ENCODE results near the gene DPY19L3. TPM values are rescaled to one million over a fixed set of nuclear protein-coding genes. Genes with fewer than 3 reads are reported as not detected.

The DPY19L3 gene
- polyA plus RNA-seq, 1 of the 3 experiments (the other 2 are of a cell fraction): 25.2 TPM

GRCh38 chr19:32415669-32416068, 10.1 kb downstream of the DPY19L3 start (continued):
- TF ChIP-seq USF1 (IDR thresholded peaks at IDR 0.05; ENCODE audit: borderline replicate concordance, low read depth) (no peak), SIN3A (IDR thresholded peaks at IDR 0.05; ENCODE audit: borderline replicate concordance, low read depth, low read length) (no peak), CHD2 (IDR thresholded peaks at IDR 0.05; ENCODE audit: low read length, partially characterized antibody) (no peak), MXI1 (IDR thresholded peaks at IDR 0.05; ENCODE audit: low read depth, low read length) (no peak), ZBTB33 (IDR thresholded peaks at IDR 0.05; ENCODE audit: borderline replicate concordance, low read depth) (no peak), NRF1 (IDR thresholded peaks at IDR 0.05; ENCODE audit: low read depth, low read length) (no peak)

- no peak for DNase-seq
- no peak overlapping the region for H3K4me3 ChIP-seq (ENCODE audit: low read depth in 2 of 2, low read length in 1 of 2)
- peaks cover 37 to 48% of the 10 kb centered on the region in 2 experiments for H3K36me3 ChIP-seq (replicated peaks in 1 of 2; ENCODE audit: control insufficient read depth in 1 of 2, insufficient read depth in 2 of 2, low read length in 1 of 2)
- no peaks in the 10 kb centered on the region; the same call in 1 of the 2 replicates for H3K79me2 ChIP-seq (ENCODE audit: insufficient read depth)
- CTCF ChIA-PET: interaction anchor here (1.2 kb wide), 1 partner anchor 47 kb away, joined by 5 read pairs; no protein-coding TSS in a partner anchor
- POLR2A ChIA-PET: no interaction called here
- H3F3A ChIP-seq (replicated peaks; ENCODE audit: insufficient read depth): no peaks in the 10 kb centered on the region
- H3K9ac ChIP-seq: no peak overlapping the region
- H3K9me3 ChIP-seq: no peaks in the 10 kb centered on the region
- H3K27ac ChIP-seq (ENCODE audit: low read depth in 2 of 2, low read length in 1 of 2): no peak overlapping the region
- H4K20me1 ChIP-seq (ENCODE audit: insufficient read depth): no peaks in the 10 kb centered on the region
- no peak overlapping the region for H2AFZ ChIP-seq (ENCODE audit: low read depth)
- H3K4me1 ChIP-seq (ENCODE audit: control insufficient read depth in 1 of 2, insufficient read depth in 2 of 2, low read depth in 1 of 2, low read length in 1 of 2): no peaks in the 10 kb centered on the region; a peak in 1 of 4 replicates
- WGBS (ENCODE audit: low lambda C conversion rate): 97% methylated on average over 8 of the region's 8 CpGs
- no peak overlapping the region for H3K4me2 ChIP-seq
- H3K27me3 ChIP-seq (ENCODE audit: insufficient read depth): no peaks in the 10 kb centered on the region
- no peak for TF ChIP-seq YY1 (IDR thresholded peaks at IDR 0.05; ENCODE audit: low read depth)
- TF ChIP-seq MAX (IDR thresholded peaks at IDR 0.05; ENCODE audit: low read depth): no peak
- TF ChIP-seq REST (IDR thresholded peaks at IDR 0.05; ENCODE audit: low read depth, low read length): no peak
- TF ChIP-seq FOXM1 (IDR thresholded peaks at IDR 0.05; ENCODE audit: low read depth): no peak
- TF ChIP-seq NRF1 (IDR thresholded peaks at IDR 0.05; ENCODE audit: low read depth, low read length): no peak
- TF ChIP-seq CHD2 (IDR thresholded peaks at IDR 0.05; ENCODE audit: low read length, partially characterized antibody): no peak
- TF ChIP-seq POLR2AphosphoS5 (IDR thresholded peaks at IDR 0.05; ENCODE audit: low read depth, low read length): no peak
- no peak for TF ChIP-seq SIN3A (IDR thresholded peaks at IDR 0.05; ENCODE audit: borderline replicate concordance, low read depth, low read length)
- no peak for TF ChIP-seq CTCF (IDR thresholded peaks at IDR 0.05)
- TF ChIP-seq RAD21 (IDR thresholded peaks at IDR 0.05; ENCODE audit: low read length): no peak
- no peaks in the 10 kb centered on the region; the same call in 1 of the 2 replicates for H3K9me2 ChIP-seq
Observed at GRCh38 chr19:32416749-32417456, 11.3 kb downstream of the DPY19L3 start.

All from SK-N-SH (cell line).